Mesenteric fat pad (tissue), 1 donor: ENCODE results near the gene PIK3C2G. TPM values are rescaled to one million over a fixed set of nuclear protein-coding genes. Genes with fewer than 3 reads are reported as not detected.

Experiments used
- DNase-seq: peaks from one replicate; pipeline ENCODE4 v3.0.0-alpha.2; 2020; ENCODE audit warnings: low spot score
- total RNA-seq: library from RNA; stranded (reverse); fragmentation: NEBNext Ultra II Directional; extraction: Animal tissue kit (Norgen Biotek cat#: 25700); gene quantifications from one replicate; pipeline ENCODE4 v1.2.1, GENCODE V29; 2021
- donor health status: DM: yes; HTN: yes; CAD: no.

The PIK3C2G gene
- total RNA-seq, 1 donor from 2014 or later, result 0.13 TPM

GRCh38 chr12:18551106-18551505 lies 289.8 kb downstream of the PIK3C2G start:
- DNase-seq, result no peak

- DNase-seq, result no peak
Observed at GRCh38 chr12:18551701-18552100, 290.4 kb downstream of the PIK3C2G start.

GRCh38 chr12:18552829-18553228 lies 291.5 kb downstream of the PIK3C2G start:
- no peak for DNase-seq

- DNase-seq, result no peak
Observed at GRCh38 chr12:18556161-18556560, 294.8 kb downstream of the PIK3C2G start.

- no peak for DNase-seq
Observed at GRCh38 chr12:18559242-18559641, 297.9 kb downstream of the PIK3C2G start.

GRCh38 chr12:18562531-18562930 lies 301.2 kb downstream of the PIK3C2G start:
- DNase-seq, result no peak

GRCh38 chr12:18564306-18564705 lies 303.0 kb downstream of the PIK3C2G start:
- no peak for DNase-seq

GRCh38 chr12:18567787-18568186 lies 306.5 kb downstream of the PIK3C2G start:
- DNase-seq, result no peak

- DNase-seq, result no peak
Observed at GRCh38 chr12:18570543-18570942, 309.2 kb downstream of the PIK3C2G start.

GRCh38 chr12:18576104-18576626 lies 314.8 kb downstream of the PIK3C2G start:
- no peak for DNase-seq

GRCh38 chr12:18576648-18577047 lies 315.3 kb downstream of the PIK3C2G start:
- DNase-seq, result no peak

- DNase-seq, result no peak
Observed at GRCh38 chr12:18578191-18578590, 316.9 kb downstream of the PIK3C2G start.

GRCh38 chr12:18580291-18580690 lies 319.0 kb downstream of the PIK3C2G start:
- DNase-seq, result no peak

GRCh38 chr12:18580706-18581105 lies 319.4 kb downstream of the PIK3C2G start:
- DNase-seq, result no peak

GRCh38 chr12:18581232-18581962 lies 320.1 kb downstream of the PIK3C2G start:
- no peak for DNase-seq

- DNase-seq, result no peak
Observed at GRCh38 chr12:18583655-18584054, 322.3 kb downstream of the PIK3C2G start.

GRCh38 chr12:18586581-18586980 lies 325.3 kb downstream of the PIK3C2G start:
- DNase-seq, result no peak

- no peak for DNase-seq
Observed at GRCh38 chr12:18589316-18589715, 328.0 kb downstream of the PIK3C2G start.

GRCh38 chr12:18591473-18591872 lies 330.2 kb downstream of the PIK3C2G start:
- no peak for DNase-seq

- no peak for DNase-seq
Observed at GRCh38 chr12:18595412-18595811, 334.1 kb downstream of the PIK3C2G start.

GRCh38 chr12:18601962-18602361 lies 340.6 kb downstream of the PIK3C2G start:
- DNase-seq, result no peak

GRCh38 chr12:18612971-18613370 lies 351.7 kb downstream of the PIK3C2G start:
- DNase-seq, result no peak

- no peak for DNase-seq
Observed at GRCh38 chr12:18620986-18621385, 359.7 kb downstream of the PIK3C2G start.
